NCI-H1048 (cell line): Measurements from ENCODE around the gene CETN3.

Source experiments
- DNase-seq: peaks from one replicate; lab custom pipeline; 2025; lab: John Stamatoyannopoulos, UW

Gene CETN3

DNA sequence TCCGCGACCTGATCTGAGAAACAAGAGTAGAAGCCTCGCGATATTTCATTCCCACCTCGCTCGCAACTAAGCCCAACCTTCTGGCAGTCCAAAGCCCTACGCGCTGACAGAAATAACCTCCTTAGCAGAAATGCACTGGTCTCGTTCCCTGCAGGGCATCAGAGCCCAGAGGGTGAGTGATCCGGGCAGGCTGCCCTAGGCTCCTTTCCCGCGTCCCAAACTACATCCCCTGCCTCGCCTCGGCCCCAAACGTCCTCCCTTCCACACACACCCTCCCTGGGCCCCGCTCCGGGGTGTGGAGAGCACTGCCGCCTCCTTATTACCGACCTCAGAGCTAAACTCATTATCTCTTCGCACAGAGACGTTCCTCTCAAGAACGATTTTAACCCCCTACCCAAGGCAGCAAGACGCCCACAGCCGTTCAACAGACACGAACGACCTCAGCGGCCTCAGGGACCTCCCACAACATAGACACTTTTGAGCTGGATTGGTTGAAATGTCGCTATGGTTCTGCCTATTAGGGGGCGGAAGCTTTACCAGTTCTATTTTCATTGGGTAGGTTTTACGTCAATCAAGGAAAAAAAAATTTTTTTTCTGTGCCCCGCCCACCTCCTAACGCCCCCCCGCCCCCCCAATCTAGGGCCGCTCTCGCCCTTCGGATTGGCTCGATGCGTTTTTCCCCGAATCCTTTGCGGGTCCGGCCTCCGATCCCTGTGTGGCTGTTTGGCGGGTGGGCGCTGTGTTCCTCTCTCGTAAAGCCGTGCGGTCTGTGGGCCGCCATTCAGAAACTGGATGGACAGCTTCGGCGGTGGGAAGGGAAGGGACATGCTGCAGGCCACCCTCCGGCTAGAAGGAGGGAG is at the start of gene CETN3:
CETN3 (minus strand) TSS at position 439 of the 860 bp plus-strand sequence; CDS start at position 344, 95 bp downstream.
- peak; percentile 89 for DNase-seq

- DNase-seq = no peak
These were observed 37.4 kb upstream of the CETN3 start for GRCh38 chr5:90446961-90447360.

DNA sequence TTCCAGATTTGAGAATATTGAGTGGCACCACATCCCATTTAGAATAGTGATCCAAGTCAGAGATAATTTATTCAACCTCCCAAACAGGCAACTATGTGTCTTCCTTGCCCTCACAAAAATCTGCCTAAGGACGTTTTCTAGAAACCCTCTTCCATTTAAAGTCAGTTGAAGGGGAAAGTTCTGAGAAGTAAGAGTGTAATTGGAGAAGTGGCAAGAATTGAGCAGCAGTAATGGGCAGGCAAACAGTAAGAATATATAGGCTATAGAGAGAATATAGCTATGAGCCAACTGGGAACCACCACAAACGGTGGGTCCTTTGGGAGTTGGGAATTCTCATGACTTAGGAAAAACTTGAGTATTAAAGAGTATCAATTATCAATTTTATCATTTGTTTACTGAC is 31.1 kb upstream of the CETN3 start:
- DNase-seq = no peak

DNA sequence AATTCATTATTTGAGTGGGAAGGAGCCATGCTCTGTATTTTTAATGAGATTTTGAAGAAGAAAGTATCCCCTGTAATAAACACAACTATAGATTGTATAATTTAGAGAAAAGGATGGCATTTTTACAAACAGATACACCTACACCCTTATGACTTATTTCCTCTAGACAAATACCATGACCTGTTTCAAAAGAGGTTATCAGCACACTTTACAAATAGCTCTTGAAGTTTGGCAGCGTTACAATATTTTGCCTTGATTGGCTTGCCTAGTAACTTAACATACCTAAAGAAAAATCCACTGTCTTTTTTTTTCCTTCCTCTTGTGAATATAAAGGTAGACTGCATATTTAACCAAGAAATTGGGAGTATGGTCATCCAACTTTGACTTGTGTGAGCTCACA is 28.5 kb upstream of the CETN3 start:
- no peak for DNase-seq

DNA sequence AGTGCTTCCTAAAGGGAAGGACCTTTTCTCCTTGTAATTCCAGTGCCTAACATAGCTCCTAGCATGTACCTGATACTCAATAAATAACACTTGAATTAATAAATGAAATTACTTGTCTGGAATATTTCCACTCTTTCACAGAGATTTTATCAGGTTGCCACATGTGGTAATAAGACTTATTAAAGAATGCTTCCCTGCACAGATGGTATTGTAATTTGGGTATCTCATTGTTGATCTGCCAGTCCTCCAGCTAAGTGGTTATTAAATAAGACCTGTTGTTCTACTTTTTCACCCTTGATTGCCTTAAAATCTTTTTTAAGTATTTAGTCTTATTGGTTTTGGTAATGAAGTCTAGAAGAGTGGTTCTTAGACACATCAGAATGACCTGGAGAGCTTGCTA is 28.1 kb upstream of the CETN3 start:
- DNase-seq = no peak

DNA sequence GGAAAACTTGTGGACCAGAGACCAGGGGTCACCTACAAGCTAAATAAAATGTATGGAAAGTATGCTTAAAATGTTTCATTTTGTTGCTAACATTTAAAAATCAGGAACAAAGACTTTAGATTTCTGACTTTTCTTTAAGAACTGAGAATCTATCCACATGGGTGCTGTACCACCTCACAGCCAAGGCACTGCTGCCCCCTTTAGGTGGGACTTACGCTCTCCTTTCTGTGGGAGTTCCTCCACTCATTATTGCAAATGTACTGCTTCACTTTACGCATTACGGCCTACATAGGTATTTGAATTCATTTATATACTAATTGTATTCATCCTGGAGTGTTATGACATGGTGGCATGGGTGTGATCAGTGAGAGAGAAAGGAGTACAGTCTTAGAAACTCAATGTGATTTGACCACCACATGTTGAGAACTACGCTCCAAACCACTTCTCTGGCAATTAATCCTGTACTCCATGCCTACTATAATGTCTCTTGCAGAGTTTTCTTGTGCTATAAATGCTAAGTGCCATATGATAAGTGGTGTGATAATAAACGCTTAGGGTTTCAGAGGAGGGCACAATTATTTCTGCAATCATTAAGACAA is 24.7 kb upstream of the CETN3 start:
- DNase-seq = peak; percentile 24

DNA sequence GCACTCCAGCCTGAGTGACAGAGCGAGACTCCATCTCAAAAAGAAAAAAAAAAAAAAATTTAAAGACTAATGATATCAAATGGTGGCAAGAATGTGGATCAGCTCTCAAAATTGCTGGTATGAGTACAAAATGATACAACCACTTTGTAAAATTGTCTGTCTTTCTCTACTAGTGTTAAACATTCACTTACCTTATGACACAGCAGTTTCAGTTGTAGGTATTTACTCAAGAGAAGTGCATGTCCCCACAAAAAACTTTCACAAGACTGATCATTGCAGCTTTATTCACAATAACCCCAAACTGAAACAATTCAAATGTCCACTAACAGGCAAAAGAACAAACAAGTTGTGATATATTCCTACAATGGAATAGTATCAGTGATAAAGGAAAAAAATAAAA is 14.7 kb upstream of the CETN3 start:
- DNase-seq = no peak

DNA sequence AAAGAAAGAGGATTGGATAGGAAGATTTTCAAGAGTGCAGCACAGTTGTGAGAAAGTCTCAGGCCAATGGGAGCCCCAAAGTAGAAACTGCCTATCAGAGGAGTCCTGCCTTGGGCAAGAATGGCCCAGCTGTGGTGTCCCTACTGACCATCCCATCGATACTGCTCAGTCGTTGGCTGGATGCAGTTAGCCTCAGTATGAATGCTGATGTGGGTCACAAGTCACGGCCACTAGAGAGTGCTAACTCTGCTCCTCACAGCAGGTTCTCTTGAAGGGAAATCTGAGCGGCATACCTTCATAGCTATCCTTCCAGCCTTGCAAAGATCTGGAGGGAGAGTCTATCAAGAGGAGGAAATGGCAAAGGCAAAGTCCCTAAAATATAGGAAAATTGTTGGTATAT is 11.6 kb upstream of the CETN3 start:
- DNase-seq = no peak

DNA sequence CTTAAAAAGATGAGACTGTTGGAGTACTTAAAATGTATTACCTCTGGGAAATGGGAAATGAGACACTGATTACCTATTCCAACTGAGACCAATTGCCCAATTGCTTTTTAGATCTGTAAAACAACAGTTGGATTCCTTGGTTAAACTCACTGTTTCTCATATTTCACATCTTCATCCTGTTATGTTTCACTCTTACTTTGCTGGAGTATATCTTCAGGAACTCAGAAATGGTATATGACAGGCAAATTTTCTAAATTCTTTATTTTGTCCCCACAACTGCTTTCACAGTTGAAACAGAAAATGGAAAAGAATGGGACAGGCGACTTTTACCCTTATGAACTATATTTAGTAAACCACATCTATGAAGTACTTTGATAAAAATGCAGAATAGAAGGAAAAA is 8.7 kb upstream of the CETN3 start:
- DNase-seq = no peak

DNA sequence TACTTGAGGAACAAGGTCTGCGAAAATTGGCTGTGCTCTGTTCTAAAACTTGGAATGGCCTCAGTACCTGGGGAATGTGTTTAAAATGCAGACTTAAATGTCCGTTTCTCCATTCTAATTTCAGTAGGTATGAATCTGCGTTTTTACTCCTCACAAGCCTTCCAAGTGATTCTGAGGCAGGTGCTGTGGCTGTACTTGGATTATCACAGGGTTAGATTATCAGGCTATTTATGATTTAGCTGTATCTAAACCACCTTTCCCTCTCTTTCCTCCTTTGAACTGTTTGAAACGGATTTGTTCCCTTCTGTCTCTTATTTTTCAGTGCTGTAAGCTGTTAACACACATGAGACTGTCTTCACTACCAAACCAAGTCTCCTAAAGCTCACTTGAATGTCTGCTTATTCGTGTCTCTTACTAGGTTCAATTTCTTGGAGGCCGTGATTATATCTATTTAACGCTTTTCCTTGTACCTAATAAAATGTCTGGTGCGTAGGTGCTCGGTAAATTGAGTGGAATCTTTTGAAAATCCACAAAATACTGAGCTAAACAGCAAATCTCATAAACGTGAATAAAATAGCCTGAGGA is 714 bp upstream of the CETN3 start:
- no peak for DNase-seq

GRCh38 chr5:90408571-90409317 is 812 bp downstream of the CETN3 start:
- DNase-seq = no peak

DNA sequence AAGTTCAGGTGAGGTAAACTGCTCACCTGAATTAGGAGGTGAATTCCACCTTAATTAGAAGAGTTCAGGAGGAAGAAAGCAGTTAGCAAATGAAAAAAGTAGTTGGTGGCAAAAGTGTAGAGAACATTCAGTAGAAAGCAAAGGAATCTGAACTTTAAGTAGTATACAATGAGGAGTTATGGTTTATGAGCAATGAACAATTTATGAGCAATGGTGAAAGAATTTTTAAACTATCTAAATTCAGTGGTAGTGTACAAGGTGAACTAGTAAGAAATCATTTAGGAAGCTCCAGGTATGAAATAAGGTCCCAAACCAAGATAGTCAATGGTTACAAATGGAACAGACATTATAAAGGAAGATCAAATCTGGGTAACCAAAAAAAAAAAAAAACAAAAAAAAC is 3.1 kb downstream of the CETN3 start:
- no peak for DNase-seq

DNA sequence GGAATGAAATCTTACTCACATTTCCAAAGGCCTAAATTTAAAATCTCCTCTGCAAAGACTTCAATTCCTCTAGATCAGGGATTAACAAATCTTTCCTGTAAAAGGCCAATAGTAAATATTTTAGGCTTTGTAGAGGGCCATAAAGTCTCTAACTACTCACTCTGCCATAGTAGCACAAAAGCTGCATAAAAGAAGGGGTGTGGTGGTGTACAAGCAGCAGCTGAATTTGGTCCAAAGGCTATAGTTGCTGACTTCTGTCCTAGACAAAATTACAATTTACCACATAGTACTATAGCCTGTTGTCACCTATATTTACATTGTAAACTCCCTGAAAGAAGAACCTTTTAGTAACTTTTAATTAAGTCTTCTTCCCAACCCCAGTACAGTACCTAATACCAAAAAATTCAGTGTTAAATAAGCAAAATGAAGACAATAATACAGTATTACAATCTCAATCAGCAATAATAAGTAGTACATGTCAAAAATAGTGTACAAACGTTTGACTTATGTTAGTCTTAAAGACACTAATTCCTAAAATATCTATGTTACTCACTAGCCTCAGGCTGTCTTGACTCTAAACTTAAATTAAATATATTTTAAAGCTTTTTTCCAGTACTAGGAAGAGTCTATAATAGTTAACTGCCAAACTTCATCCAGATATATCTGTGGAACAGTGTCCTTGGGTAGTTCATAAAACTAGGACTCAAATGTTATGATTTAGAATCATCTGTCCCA is 6.9 kb downstream of the CETN3 start:
- no peak for DNase-seq

DNA sequence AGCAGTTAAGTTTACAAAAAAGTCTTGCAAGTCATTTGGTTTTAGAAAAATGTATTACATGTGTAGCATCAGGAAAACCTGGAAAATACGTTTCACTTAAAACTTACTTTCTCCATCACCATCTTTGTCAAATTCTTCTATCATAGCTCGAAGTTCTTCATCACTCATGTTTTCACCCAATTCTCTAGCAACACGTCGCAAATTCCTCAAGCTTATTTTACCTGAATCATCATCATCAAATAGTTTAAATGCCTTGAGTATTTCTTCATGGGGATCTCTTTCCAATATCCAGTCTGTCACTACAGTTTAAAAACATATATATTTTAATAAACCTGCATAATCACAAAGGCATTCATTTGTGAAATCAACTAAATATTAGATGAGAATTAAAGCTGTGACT is 10.3 kb downstream of the CETN3 start:
- no peak for DNase-seq

- DNase-seq = no peak
These were observed 10.8 kb downstream of the CETN3 start for GRCh38 chr5:90398726-90399125.

DNA sequence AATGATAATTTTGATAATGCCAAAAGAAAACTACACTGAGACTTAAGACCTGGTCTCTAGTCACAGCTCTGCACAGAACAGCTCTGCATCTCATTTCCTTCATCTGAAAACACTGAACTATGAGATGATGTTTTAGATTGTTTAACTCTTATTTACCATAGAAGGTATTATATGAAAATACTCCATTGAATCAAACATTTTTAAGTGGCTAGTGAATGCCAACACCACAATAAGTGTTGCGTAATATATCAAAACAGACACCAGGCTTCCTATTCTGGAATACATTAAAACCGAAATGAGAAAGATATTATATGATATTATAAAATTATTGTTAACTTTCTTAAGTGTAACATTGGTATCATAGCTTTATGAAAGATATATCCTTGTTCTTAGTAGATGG is 14.6 kb downstream of the CETN3 start:
- DNase-seq = no peak

DNA sequence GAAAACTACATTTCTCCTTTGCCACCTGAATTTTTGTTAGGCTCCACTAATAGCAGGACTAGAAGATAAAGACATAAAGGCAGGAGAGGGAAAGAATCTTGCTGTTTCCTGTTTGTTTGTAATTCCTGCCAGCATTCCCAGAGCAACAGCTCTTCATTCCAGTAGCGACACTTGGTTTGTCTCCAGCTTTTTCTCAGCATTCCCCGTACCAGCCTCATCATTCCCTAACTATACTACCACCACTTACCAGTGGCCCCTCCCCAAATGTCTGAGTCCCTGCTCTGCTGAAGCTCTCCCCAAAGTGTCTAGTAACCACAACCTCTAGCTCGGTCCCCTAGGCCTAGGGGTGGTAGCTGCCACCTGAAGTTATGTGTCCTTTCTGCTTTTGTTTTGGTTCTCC is 18.6 kb downstream of the CETN3 start:
- DNase-seq = no peak

- DNase-seq = no peak
These were observed 19.2 kb downstream of the CETN3 start for GRCh38 chr5:90390326-90390725.

DNA sequence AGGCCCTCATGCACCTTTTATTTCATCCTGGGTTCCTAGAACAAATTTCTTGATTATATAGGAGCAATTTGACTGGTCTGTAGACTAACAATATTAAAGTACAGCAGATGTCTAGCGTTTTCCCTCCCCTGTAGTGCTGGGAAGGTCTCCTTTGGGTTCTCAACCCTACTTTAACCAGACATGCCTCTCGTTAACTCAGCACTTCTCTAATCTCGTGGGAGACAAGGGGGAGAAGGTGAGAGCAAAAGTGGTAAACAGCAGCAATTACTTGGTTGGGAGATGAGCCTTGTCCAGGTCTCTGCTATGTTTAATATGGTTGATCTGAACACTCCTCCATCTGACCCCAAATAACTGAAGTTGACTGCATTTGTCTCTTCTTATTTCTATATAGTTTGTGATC is 22.0 kb downstream of the CETN3 start:
- no peak for DNase-seq

GRCh38 chr5:90386099-90386710 is 23.4 kb downstream of the CETN3 start:
- DNase-seq = no peak

- no peak for DNase-seq
These were observed 25.2 kb downstream of the CETN3 start for GRCh38 chr5:90384389-90384788.

DNA sequence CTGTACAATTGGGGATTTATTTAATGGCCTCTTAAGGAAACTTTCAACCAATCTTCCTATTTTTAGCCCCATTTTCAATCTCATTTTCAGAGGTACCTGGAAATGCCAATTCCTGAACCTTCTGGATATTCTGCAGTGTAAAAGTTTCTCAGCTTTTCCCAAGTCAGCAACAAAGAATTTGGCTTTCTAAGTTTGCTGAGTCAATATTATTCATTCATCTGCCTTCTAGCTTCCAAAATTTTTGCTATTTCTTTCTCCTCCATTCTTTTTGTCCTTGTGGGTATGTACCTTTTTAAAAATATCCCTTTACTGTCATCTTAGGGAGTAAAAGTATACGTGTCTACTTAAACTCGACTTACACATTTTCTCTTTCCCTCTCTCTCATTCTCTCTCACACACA is 25.7 kb downstream of the CETN3 start:
- DNase-seq = no peak
